HepG2 (cell line): Measurements from ENCODE around the gene PDE1C. TPM values are rescaled to one million over a fixed set of nuclear protein-coding genes. Genes with fewer than 3 reads are reported as not detected.

Source experiments
- ATAC-seq: fragments of 200-7000 bp; cut with Tn5 transposase; 3 replicates; pipeline ENCODE4 v1.9.1; 2020; ENCODE audit warnings: mild to moderate bottlenecking, moderate library complexity
- BruUV-seq: library from RNA; stranded (reverse); fragments of 400-500 nt; replicated peaks from 2 replicates; lab custom pipeline; 2021; lab: Mats Ljungman, UMichigan
- CTCF ChIA-PET: fragments of 300-600 bp; formaldehyde crosslinking; extraction: SDS; loops from one replicate; lab custom pipeline; 2021; ENCODE audit warnings: low total read pairs, inconsistent platforms, low intra/inter-chr PET ratio; lab: Yijun Ruan, JAX
- POLR2A ChIA-PET: fragments of 350-600 bp; sonication (Branson Sonifier 250); formaldehyde crosslinking; loops from one replicate; lab custom pipeline; 2020; ENCODE audit warnings: antibody characterized with exemption, inconsistent platforms; lab: Yijun Ruan, JAX
- DNase-seq: peaks from one replicate; pipeline ENCODE4 v3.0.0-alpha.2; 2015; ENCODE audit warnings: low spot score
- FAIRE-seq: peaks from 3 replicates; lab custom pipeline; 2011; peaks lifted over from hg19 to GRCh38; lab: Jason Lieb, UNC
- H2AFZ ChIP-seq: one replicate; pipeline ENCODE4 v1.6.1; 2011; ENCODE audit warnings: low read length, inconsistent platforms
- H3K27ac ChIP-seq: fragments of 300-600 bp; 3 replicates; pipeline ENCODE4 v1.8.0; 2011; ENCODE audit warnings: mixed run types, mild to moderate bottlenecking, mixed read lengths, low read length, inconsistent platforms; ENCODE audit not compliant: insufficient read depth; ENCODE audit errors: extremely low read length
- H3K27me3 ChIP-seq, 2 experiments: fragments of 200-600 bp in 1 of 2; 2 replicates in 1 of 2; 3 replicates in 1 of 2; pipeline versions ENCODE4 v1.6.0 to v1.8.0; 2011; ENCODE audit warnings: low read length in 2 of 2, mild to moderate bottlenecking in 2 of 2, moderate library complexity in 2 of 2, inconsistent platforms in 1 of 2; ENCODE audit not compliant: insufficient read depth in 2 of 2, control insufficient read depth in 1 of 2
- H3K36me3 ChIP-seq, 2 experiments: fragments of 200-600 bp in 1 of 2; replicated peaks in 1 of 2; 2 replicates in 1 of 2; 3 replicates in 1 of 2; pipeline versions ENCODE4 v1.5.1 to v1.8.0; 2011; ENCODE audit warnings: low read length in 2 of 2, inconsistent platforms in 1 of 2; ENCODE audit not compliant: insufficient read depth in 2 of 2, control insufficient read depth in 1 of 2
- H3K4me1 ChIP-seq: 2 replicates; pipeline ENCODE4 v1.5.1; 2012; ENCODE audit warnings: low read length, inconsistent platforms; ENCODE audit not compliant: insufficient read depth
- H3K4me2 ChIP-seq: 2 replicates; pipeline ENCODE4 v1.6.0; 2011; ENCODE audit warnings: low read depth, low read length, inconsistent platforms
- H3K4me3 ChIP-seq, 3 experiments: fragments of 200-600 bp in 1 of 3; sonication (generic), shearing (Covaris generic) in 1 of 3; replicated peaks in 1 of 3; 2 replicates each; pipeline ENCODE4 v1.5.1; 2011 to 2016; ENCODE audit warnings: low read length in 3 of 3, inconsistent platforms in 2 of 3, low read depth in 2 of 3, mild to moderate bottlenecking in 2 of 3, control low read depth in 1 of 3, mixed read lengths in 1 of 3; ENCODE audit not compliant: insufficient read depth in 1 of 3
- H3K79me2 ChIP-seq: one replicate; pipeline ENCODE4 v1.6.1; 2011; ENCODE audit warnings: low read length, inconsistent platforms; ENCODE audit not compliant: insufficient read depth
- H3K9ac ChIP-seq: 2 replicates; pipeline ENCODE4 v1.6.0; 2011; ENCODE audit warnings: mild to moderate bottlenecking, low read depth, low read length, inconsistent platforms; ENCODE audit not compliant: insufficient read depth
- H3K9me3 ChIP-seq: 2 replicates; pipeline ENCODE4 v1.5.1; 2012; ENCODE audit warnings: mild to moderate bottlenecking, low read length
- H4K20me1 ChIP-seq: 2 replicates; pipeline ENCODE4 v1.6.0; 2011; ENCODE audit warnings: inconsistent platforms, mild to moderate bottlenecking, low read length, moderate library complexity; ENCODE audit not compliant: insufficient read depth
- ATF4 ChIP-seq, 2 experiments: fragments of 450-650 bp in 1 of 2; sonication (generic) in 1 of 2; formaldehyde crosslinking; IDR thresholded peaks; 2 replicates each; pipeline versions ENCODE4 v1.5.0 to v1.8.0; 2020 to 2022; ENCODE audit warnings: mild to moderate bottlenecking in 1 of 2, missing genetic modification reagents in 1 of 2
- FOXP1 ChIP-seq, 2 experiments: fragments of 450-650 bp in 1 of 2; IDR thresholded peaks; 2 replicates each; pipeline ENCODE4 v1.6.1; 2017 to 2018; ENCODE audit warnings: antibody characterized with exemption in 1 of 2
- RORA ChIP-seq: sonication (generic); formaldehyde crosslinking; IDR thresholded peaks from 2 replicates; pipeline ENCODE4 v1.5.0; 2020; ENCODE audit warnings: mild to moderate bottlenecking, missing genetic modification reagents, moderate library complexity
- THRA ChIP-seq: sonication (generic); formaldehyde crosslinking; IDR thresholded peaks from 2 replicates; pipeline ENCODE4 v1.4.0; 2020; ENCODE audit warnings: missing genetic modification reagents, borderline replicate concordance
- ZNF12 ChIP-seq: sonication (generic); formaldehyde crosslinking; IDR thresholded peaks from 2 replicates; pipeline ENCODE4 v1.5.0; 2020; ENCODE audit warnings: missing genetic modification reagents
- ZNF224 ChIP-seq: sonication (generic); formaldehyde crosslinking; IDR thresholded peaks from 2 replicates; pipeline ENCODE4 v1.5.0; 2020; ENCODE audit warnings: mild to moderate bottlenecking, missing genetic modification reagents
- ZNF253 ChIP-seq: sonication (generic); formaldehyde crosslinking; IDR thresholded peaks from 2 replicates; pipeline ENCODE4 v1.8.0; 2022; ENCODE audit warnings: mild to moderate bottlenecking, missing genetic modification reagents, borderline replicate concordance
- ZNF296 ChIP-seq: sonication (generic); formaldehyde crosslinking; conservative IDR thresholded peaks from 2 replicates; pipeline ENCODE4 v1.5.0; 2020; ENCODE audit warnings: mild to moderate bottlenecking, missing genetic modification reagents
- ZNF577 ChIP-seq: sonication (generic); formaldehyde crosslinking; IDR thresholded peaks from 2 replicates; pipeline ENCODE4 v1.4.0; 2020; ENCODE audit warnings: mild to moderate bottlenecking, low read depth, missing genetic modification reagents, borderline replicate concordance
- ZNF619 ChIP-seq: sonication (generic); formaldehyde crosslinking; IDR thresholded peaks from 2 replicates; pipeline ENCODE4 v1.4.0; 2020; ENCODE audit warnings: mild to moderate bottlenecking, missing genetic modification reagents
- ZNF724P ChIP-seq: sonication (generic); formaldehyde crosslinking; IDR thresholded peaks from 2 replicates; pipeline ENCODE4 v1.8.0; 2022; ENCODE audit warnings: missing genetic modification reagents, borderline replicate concordance
- ZSCAN12 ChIP-seq: sonication (generic); formaldehyde crosslinking; IDR thresholded peaks from 2 replicates; pipeline ENCODE4 v1.9.0; 2021; ENCODE audit warnings: mild to moderate bottlenecking, missing genetic modification reagents
- WGBS: methylation state at CpG from one replicate; pipeline ENCODE4 v1.1.6; 2017; ENCODE audit warnings: low lambda C conversion rate; 5-methylcytosine and 5-hydroxymethylcytosine counted together
- in situ Hi-C: cut with HindIII; loops from 2 replicates; pipeline ENCODE4 v1.10.0; 2017; ENCODE audit warnings: low pct_unique_long_range_greater_than_20kb; ENCODE audit not compliant: extremely low pct_ligation_motif_present
- intact Hi-C: fragments of 100-400 bp; cut with micrococcal nuclease; formaldehyde crosslinking; loops from one replicate; pipeline ENCODE4 v1.10.0; 2022; ENCODE audit not compliant: unreplicated experiment
- polyA plus RNA-seq, 8 experiments: library from polyadenylated mRNA; depleted of rRNA in 3 of 8; stranded (reverse) in 7 of 8; unstranded in 1 of 8; fragments of >200 nt; fragmentation: Illumina TruSeq in 4 of 8; extraction: Trizol in 4 of 8; gene quantifications; 2 replicates each; pipeline versions ENCODE4 v1.2.1 to v1.2.3, GENCODE V29; 2011 to 2016; ENCODE audit warnings: low read depth in 4 of 8, missing spikeins in 1 of 8, mixed read lengths in 1 of 8; ENCODE audit not compliant: insufficient read depth in 1 of 8
- total RNA-seq, 5 experiments: library from RNA; depleted of rRNA; stranded (reverse); fragments of >200 nt; fragmentation: Illumina TruSeq; extraction: Trizol; gene quantifications; 2 replicates each; pipeline ENCODE4 v1.2.3, GENCODE V29; 2016; ENCODE audit warnings: low read depth in 1 of 5
- TF ChIP-seq, protein P1 (sequence below): IDR thresholded peaks from 2 replicates; pipeline ENCODE4 v1.6.1; 2018; ENCODE audit warnings: missing genetic modification reagents
- TF ChIP-seq, protein P2 (sequence below): sonication (generic); formaldehyde crosslinking; IDR thresholded peaks from 2 replicates; pipeline ENCODE4 v1.4.0; 2020; ENCODE audit warnings: mild to moderate bottlenecking, low read depth, missing genetic modification reagents
- TF ChIP-seq, protein P3 (sequence below): sonication (generic); formaldehyde crosslinking; IDR thresholded peaks from 2 replicates; pipeline ENCODE4 v1.4.0; 2020; ENCODE audit warnings: missing genetic modification reagents

Gene PDE1C
- total and polyA plus RNA-seq, 2 of the 13 experiments (the other 11 are each of a cell fraction or from before 2014, with no cell fraction given), result not detected

DNA sequence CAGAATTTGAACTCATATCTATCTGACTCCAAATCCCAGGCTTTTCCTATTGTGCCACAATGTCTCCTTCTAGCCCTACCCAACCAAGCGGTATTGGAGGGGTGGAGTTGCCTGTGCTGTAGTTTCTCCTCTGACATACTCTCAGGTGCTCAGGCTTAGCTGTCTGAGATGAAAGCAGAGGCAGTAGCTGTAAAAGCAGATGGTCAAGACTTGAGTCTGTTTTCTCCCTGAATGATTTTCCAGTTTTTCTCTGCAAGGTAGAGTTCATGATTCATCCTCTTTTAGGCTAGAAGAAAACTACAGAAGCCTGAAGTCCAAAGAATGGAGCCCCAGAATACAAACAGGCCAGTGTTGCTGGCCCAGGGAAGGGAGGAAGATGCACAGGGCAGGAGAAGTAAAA lies 130.0 kb downstream of the PDE1C start:
- intact Hi-C loops, result no loop called here
- H3K4me2 ChIP-seq, result no peak overlapping the region

More for the DNA sequence above, 130.0 kb downstream of the PDE1C start:
- no peaks in the 10 kb centered on the region for H3K36me3 ChIP-seq
- H3K27me3 ChIP-seq, result no peaks in the 10 kb centered on the region
- ATAC-seq, result no peak
- FAIRE-seq, result no peak
- no peaks in the 10 kb centered on the region for H3K79me2 ChIP-seq
- no peaks in the 10 kb centered on the region for H3K9me3 ChIP-seq
- H3K27ac ChIP-seq, result no peak overlapping the region
- no peak overlapping the region for H3K9ac ChIP-seq
- BruUV-seq, result no TSS peak
- no peak overlapping the region for H2AFZ ChIP-seq
- CTCF ChIA-PET, result no interaction called here
- DNase-seq, result no peak
- H3K4me3 ChIP-seq, result no peak overlapping the region
- H4K20me1 ChIP-seq, result no peaks in the 10 kb centered on the region
- TF ChIP-seq, protein P1, sequence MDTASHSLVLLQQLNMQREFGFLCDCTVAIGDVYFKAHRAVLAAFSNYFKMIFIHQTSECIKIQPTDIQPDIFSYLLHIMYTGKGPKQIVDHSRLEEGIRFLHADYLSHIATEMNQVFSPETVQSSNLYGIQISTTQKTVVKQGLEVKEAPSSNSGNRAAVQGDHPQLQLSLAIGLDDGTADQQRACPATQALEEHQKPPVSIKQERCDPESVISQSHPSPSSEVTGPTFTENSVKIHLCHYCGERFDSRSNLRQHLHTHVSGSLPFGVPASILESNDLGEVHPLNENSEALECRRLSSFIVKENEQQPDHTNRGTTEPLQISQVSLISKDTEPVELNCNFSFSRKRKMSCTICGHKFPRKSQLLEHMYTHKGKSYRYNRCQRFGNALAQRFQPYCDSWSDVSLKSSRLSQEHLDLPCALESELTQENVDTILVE (CRISPR knock-in tag), result no peak
- TF ChIP-seq, protein P2, sequence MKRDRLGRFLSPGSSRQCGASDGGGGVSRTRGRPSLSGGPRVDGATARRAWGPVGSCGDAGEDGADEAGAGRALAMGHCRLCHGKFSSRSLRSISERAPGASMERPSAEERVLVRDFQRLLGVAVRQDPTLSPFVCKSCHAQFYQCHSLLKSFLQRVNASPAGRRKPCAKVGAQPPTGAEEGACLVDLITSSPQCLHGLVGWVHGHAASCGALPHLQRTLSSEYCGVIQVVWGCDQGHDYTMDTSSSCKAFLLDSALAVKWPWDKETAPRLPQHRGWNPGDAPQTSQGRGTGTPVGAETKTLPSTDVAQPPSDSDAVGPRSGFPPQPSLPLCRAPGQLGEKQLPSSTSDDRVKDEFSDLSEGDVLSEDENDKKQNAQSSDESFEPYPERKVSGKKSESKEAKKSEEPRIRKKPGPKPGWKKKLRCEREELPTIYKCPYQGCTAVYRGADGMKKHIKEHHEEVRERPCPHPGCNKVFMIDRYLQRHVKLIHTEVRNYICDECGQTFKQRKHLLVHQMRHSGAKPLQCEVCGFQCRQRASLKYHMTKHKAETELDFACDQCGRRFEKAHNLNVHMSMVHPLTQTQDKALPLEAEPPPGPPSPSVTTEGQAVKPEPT (CRISPR knock-in tag), result no peak
- no peak for TF ChIP-seq ZNF577 (CRISPR knock-in tag)
- TF ChIP-seq ZNF619 (CRISPR knock-in tag), result no peak
- no peak for TF ChIP-seq ZNF296 (CRISPR knock-in tag)
- TF ChIP-seq RORA (CRISPR knock-in tag), result no peak
- TF ChIP-seq ZSCAN12 (CRISPR knock-in tag), result no peak
- no peak for TF ChIP-seq ZNF224 (CRISPR knock-in tag)
- no peak for TF ChIP-seq ZNF253 (CRISPR knock-in tag)
- TF ChIP-seq ATF4 (CRISPR knock-in tag; IDR thresholded peaks at IDR 0.05), result no peak
- no peak for TF ChIP-seq ZNF724P (CRISPR knock-in tag)
- no peak for TF ChIP-seq THRA (CRISPR knock-in tag)
- TF ChIP-seq, protein P3, sequence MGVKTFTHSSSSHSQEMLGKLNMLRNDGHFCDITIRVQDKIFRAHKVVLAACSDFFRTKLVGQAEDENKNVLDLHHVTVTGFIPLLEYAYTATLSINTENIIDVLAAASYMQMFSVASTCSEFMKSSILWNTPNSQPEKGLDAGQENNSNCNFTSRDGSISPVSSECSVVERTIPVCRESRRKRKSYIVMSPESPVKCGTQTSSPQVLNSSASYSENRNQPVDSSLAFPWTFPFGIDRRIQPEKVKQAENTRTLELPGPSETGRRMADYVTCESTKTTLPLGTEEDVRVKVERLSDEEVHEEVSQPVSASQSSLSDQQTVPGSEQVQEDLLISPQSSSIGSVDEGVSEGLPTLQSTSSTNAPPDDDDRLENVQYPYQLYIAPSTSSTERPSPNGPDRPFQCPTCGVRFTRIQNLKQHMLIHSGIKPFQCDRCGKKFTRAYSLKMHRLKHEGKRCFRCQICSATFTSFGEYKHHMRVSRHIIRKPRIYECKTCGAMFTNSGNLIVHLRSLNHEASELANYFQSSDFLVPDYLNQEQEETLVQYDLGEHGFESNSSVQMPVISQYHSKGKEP, result no peak
- no peak for TF ChIP-seq ZNF12 (CRISPR knock-in tag)
- no peak for TF ChIP-seq FOXP1 (IDR thresholded peaks at IDR 0.05)
- TF ChIP-seq FOXP1 (CRISPR knock-in tag; IDR thresholded peaks at IDR 0.05), result no peak
- in situ Hi-C loops, result no loop called here
- 0% methylated on average over 1 of the region's 1 CpG for WGBS
- POLR2A ChIA-PET, result no interaction called here
- no peaks in the 10 kb centered on the region for H3K4me1 ChIP-seq
